Loucy (cell line): ENCODE measurements around the gene MAPKAP1.

ENCODE experiments used
- H2AFZ ChIP-seq: fragments of 200-600 bp; sonication (generic); 2 replicates; pipeline ENCODE4 v1.6.0; 2016; ENCODE audit warnings: antibody characterized with exemption, mild to moderate bottlenecking, low read length, moderate library complexity
- H3F3A ChIP-seq: fragments of 200-600 bp; 2 replicates; pipeline ENCODE4 v1.6.0; 2016; ENCODE audit warnings: antibody characterized with exemption, low read depth, mild to moderate bottlenecking
- H3K27me3 ChIP-seq: fragments of 200-600 bp; sonication (generic); 2 replicates; pipeline ENCODE4 v1.6.1; 2014; ENCODE audit warnings: low read length, mild to moderate bottlenecking; ENCODE audit not compliant: insufficient read depth, poor library complexity, severe bottlenecking
- H3K36me3 ChIP-seq: fragments of 200-600 bp; sonication (generic); 2 replicates; pipeline ENCODE4 v1.6.1; 2016; ENCODE audit warnings: low read length; ENCODE audit not compliant: insufficient read depth
- H3K4me1 ChIP-seq: fragments of 200-600 bp; sonication (generic); 2 replicates; pipeline ENCODE4 v1.5.1; 2014; ENCODE audit warnings: low read length, mild to moderate bottlenecking; ENCODE audit not compliant: insufficient read depth, poor library complexity, severe bottlenecking
- H3K4me2 ChIP-seq: fragments of 200-600 bp; sonication (generic); 2 replicates; pipeline ENCODE4 v1.6.0; 2014; ENCODE audit warnings: antibody characterized with exemption, low read length, low read depth, mild to moderate bottlenecking; ENCODE audit not compliant: poor library complexity, severe bottlenecking
- H3K4me3 ChIP-seq: fragments of 200-600 bp; sonication (generic); 2 replicates; pipeline ENCODE4 v1.5.1; 2014; ENCODE audit warnings: low read length, mild to moderate bottlenecking, mixed read lengths; ENCODE audit not compliant: poor library complexity, severe bottlenecking
- H3K79me2 ChIP-seq: fragments of 200-600 bp; sonication (generic); 2 replicates; pipeline ENCODE4 v1.6.1; 2014; ENCODE audit warnings: low read length; ENCODE audit not compliant: insufficient read depth
- H3K9ac ChIP-seq: fragments of 200-600 bp; sonication (generic); 2 replicates; pipeline ENCODE4 v1.6.0; 2014; ENCODE audit warnings: mild to moderate bottlenecking, low read depth, low read length, moderate library complexity; ENCODE audit not compliant: poor library complexity, severe bottlenecking
- H3K9me2 ChIP-seq: fragments of 200-600 bp; sonication (generic); replicated peaks from 2 replicates; pipeline ENCODE4 v1.6.1; 2016; ENCODE audit warnings: low read depth, low read length, mixed read lengths
- H3K9me3 ChIP-seq: fragments of 200-600 bp; sonication (generic); 2 replicates; pipeline ENCODE4 v1.6.1; 2014; ENCODE audit warnings: mild to moderate bottlenecking, antibody characterized with exemption, low read length, low read depth; ENCODE audit not compliant: insufficient read depth
- H4K20me1 ChIP-seq: fragments of 200-600 bp; sonication (generic); 2 replicates; pipeline ENCODE4 v1.6.0; 2014; ENCODE audit warnings: antibody characterized with exemption, low read length, mild to moderate bottlenecking; ENCODE audit not compliant: insufficient read depth, poor library complexity, severe bottlenecking
- CTCF ChIP-seq: fragments of 200-600 bp; sonication (generic); conservative IDR thresholded peaks from 2 replicates; pipeline ENCODE4 v1.5.1; 2014; ENCODE audit warnings: mild to moderate bottlenecking, antibody characterized with exemption, low read length
- EZH2phosphoT487 ChIP-seq: fragments of 200-600 bp; IDR thresholded peaks from 2 replicates; pipeline ENCODE4 v1.6.1; 2018; ENCODE audit warnings: antibody characterized with exemption, mild to moderate bottlenecking, moderate library complexity, borderline replicate concordance

MAPKAP1 gene

GRCh38 chr9:125421591-125422181, 285.3 kb downstream of the MAPKAP1 start:
- no peaks in the 10 kb centered on the region for H3K4me1 ChIP-seq
- no peaks in the 10 kb centered on the region for H4K20me1 ChIP-seq
- no peaks in the 10 kb centered on the region for H3K9me3 ChIP-seq
- H3K4me2 ChIP-seq, result no peak overlapping the region
- H3K9me2 ChIP-seq, result no peaks in the 10 kb centered on the region
- H3K79me2 ChIP-seq, result no peaks in the 10 kb centered on the region
- H3K4me3 ChIP-seq, result no peak overlapping the region
- H3F3A ChIP-seq, result no peaks in the 10 kb centered on the region
- no peak overlapping the region for H2AFZ ChIP-seq
- no peaks in the 10 kb centered on the region for H3K27me3 ChIP-seq
- H3K9ac ChIP-seq, result no peak overlapping the region
- no peak for TF ChIP-seq CTCF
- H3K36me3 ChIP-seq, result no peaks in the 10 kb centered on the region

- no peaks in the 10 kb centered on the region for H3K4me1 ChIP-seq
- no peak for TF ChIP-seq EZH2phosphoT487
- no peak for TF ChIP-seq CTCF
- H3K79me2 ChIP-seq, result no peaks in the 10 kb centered on the region
- H3K9me3 ChIP-seq, result no peaks in the 10 kb centered on the region
- H3K27me3 ChIP-seq, result no peaks in the 10 kb centered on the region
- H3K9ac ChIP-seq, result no peak overlapping the region
- no peak overlapping the region for H3K4me3 ChIP-seq
- H3F3A ChIP-seq, result no peaks in the 10 kb centered on the region
- H3K36me3 ChIP-seq, result no peaks in the 10 kb centered on the region
- H3K4me2 ChIP-seq, result no peak overlapping the region
- H3K9me2 ChIP-seq, result no peaks in the 10 kb centered on the region
- no peaks in the 10 kb centered on the region for H4K20me1 ChIP-seq
- no peak overlapping the region for H2AFZ ChIP-seq
These were observed 285.8 kb downstream of the MAPKAP1 start for GRCh38 chr9:125421166-125421565.

- Histone ChIP-seq H3K4me3 (no peak overlapping the region), H3K9me2 (no peaks in the 10 kb centered on the region), H4K20me1 (no peaks in the 10 kb centered on the region), H3K9ac (no peak overlapping the region), H3K27me3 (no peaks in the 10 kb centered on the region), H3K4me2 (no peak overlapping the region), H3K4me1 (no peaks in the 10 kb centered on the region), H3K36me3 (no peaks in the 10 kb centered on the region), H3K9me3 (no peaks in the 10 kb centered on the region), H3K79me2 (no peaks in the 10 kb centered on the region), H3F3A (no peaks in the 10 kb centered on the region), H2AFZ (no peak overlapping the region)
- TF ChIP-seq CTCF, result no peak
- TF ChIP-seq EZH2phosphoT487, result no peak
These were observed 288.6 kb downstream of the MAPKAP1 start for GRCh38 chr9:125418404-125418803.
